HCT116 (cell line): Measurements from ENCODE around the gene BAD. TPM values are rescaled to one million over a fixed set of nuclear protein-coding genes. Genes with fewer than 3 reads are reported as not detected.

Experiments
- ATAC-seq: fragments of 200-7000 bp; cut with Tn5 transposase; 2 replicates; pipeline ENCODE4 v1.9.1; 2020; ENCODE audit warnings: mild to moderate bottlenecking, moderate library complexity
- Bru-seq: library from RNA; stranded (reverse); fragments of 400-500 nt; gene quantifications from one replicate; lab custom pipeline; 2021; lab: Mats Ljungman, UMichigan
- BruChase-seq, 2 experiments: library from RNA; stranded (reverse); fragments of 400-500 nt; gene quantifications; one replicate each; lab custom pipeline; 2021; lab: Mats Ljungman, UMichigan
- BruUV-seq: library from RNA; stranded (reverse); fragments of 400-500 nt; replicated peaks from 2 replicates; lab custom pipeline; 2021; lab: Mats Ljungman, UMichigan
- CTCF ChIA-PET: fragments of 300-600 bp; sonication (Branson Sonifier 250); formaldehyde crosslinking; loops from one replicate; lab custom pipeline; 2021; ENCODE audit warnings: antibody characterized with exemption; lab: Charles Lee
- POLR2A ChIA-PET: fragments of 300-600, 350-600 bp; sonication (Branson Sonifier 250); formaldehyde crosslinking; loops from one replicate; lab custom pipeline; 2021; ENCODE audit warnings: antibody characterized with exemption; lab: Charles Lee
- RAD21 ChIA-PET, 2 experiments: fragments of 300-600 bp; sonication (Branson Sonifier 250); formaldehyde crosslinking; loops; one replicate each; lab custom pipeline; 2023; ENCODE audit warnings: low total read pairs in 2 of 2; ENCODE audit not compliant: uncharacterized antibody in 2 of 2, unreplicated experiment in 2 of 2, low non-redundant PET in 1 of 2; lab: Charles Lee
- DNase-seq: peaks from one replicate; pipeline ENCODE4 v3.0.0-alpha.2; 2010; ENCODE audit warnings: low read depth, low spot score
- H2AFZ ChIP-seq: fragments of 200-600 bp; shearing (Covaris generic), sonication (generic); 2 replicates; pipeline ENCODE4 v1.6.1; 2017; ENCODE audit warnings: low read depth, mixed run types, mixed read lengths, antibody characterized with exemption, low read length; ENCODE audit not compliant: poor library complexity, severe bottlenecking
- H3K27ac ChIP-seq: 2 replicates; pipeline ENCODE4 v1.5.1; 2012; ENCODE audit warnings: low read depth, low read length
- H3K27me3 ChIP-seq: fragments of 200-600 bp; sonication (generic); 2 replicates; pipeline ENCODE4 v1.6.1; 2016; ENCODE audit warnings: mixed run types, low read length, mixed read lengths; ENCODE audit not compliant: insufficient read depth
- H3K36me3 ChIP-seq, 2 experiments: fragments of 200-500 bp in 1 of 2; fragments of 200-600 bp in 1 of 2; sonication (Bioruptor generic) in 1 of 2; sonication (generic) in 1 of 2; 2 replicates each; pipeline versions ENCODE4 v1.5.1 to v1.6.1; 2014 to 2016; ENCODE audit warnings: low read length in 2 of 2, inconsistent platforms in 1 of 2, mixed read lengths in 1 of 2, mixed run types in 1 of 2; ENCODE audit not compliant: insufficient read depth in 2 of 2, control insufficient read depth in 1 of 2
- H3K4me1 ChIP-seq, 2 experiments: fragments of 200-600 bp in 1 of 2; sonication (generic) in 1 of 2; 2 replicates each; pipeline versions ENCODE4 v1.5.1 to v1.6.1; 2012 to 2017; ENCODE audit warnings: low read length in 2 of 2, inconsistent platforms in 1 of 2, mild to moderate bottlenecking in 1 of 2, mixed read lengths in 1 of 2, mixed run types in 1 of 2, moderate library complexity in 1 of 2; ENCODE audit not compliant: insufficient read depth in 2 of 2, control insufficient read depth in 1 of 2
- H3K4me2 ChIP-seq: fragments of 200-600 bp; sonication (generic); 2 replicates; pipeline ENCODE4 v1.6.1; 2017; ENCODE audit warnings: mixed run types, low read length, mixed read lengths
- H3K4me3 ChIP-seq, 2 experiments: fragments of 200-600 bp in 1 of 2; sonication (generic) in 1 of 2; replicated peaks in 1 of 2; 2 replicates each; pipeline ENCODE4 v1.5.1; 2011 to 2016; ENCODE audit warnings: low read length in 2 of 2, control low read depth in 1 of 2, low read depth in 1 of 2, mild to moderate bottlenecking in 1 of 2, mixed read lengths in 1 of 2, mixed run types in 1 of 2
- H3K79me2 ChIP-seq: fragments of 200-600 bp; sonication (generic); 2 replicates; pipeline ENCODE4 v1.6.1; 2017; ENCODE audit warnings: mild to moderate bottlenecking, mixed run types, low read length, moderate library complexity, mixed read lengths; ENCODE audit not compliant: insufficient read depth
- H3K9ac ChIP-seq: fragments of 200-600 bp; sonication (generic); 2 replicates; pipeline ENCODE4 v1.6.1; 2016; ENCODE audit warnings: low read length, mixed read lengths
- H3K9me2 ChIP-seq: fragments of 200-600 bp; sonication (generic), shearing (Covaris generic); 2 replicates; pipeline ENCODE4 v1.6.1; 2017; ENCODE audit warnings: mixed run types, mild to moderate bottlenecking, moderate library complexity; ENCODE audit not compliant: insufficient read depth
- H3K9me3 ChIP-seq, 2 experiments: fragments of 200-500 bp in 1 of 2; fragments of 200-600 bp in 1 of 2; sonication (Bioruptor generic) in 1 of 2; sonication (generic) in 1 of 2; 2 replicates each; pipeline ENCODE4 v1.6.1; 2014 to 2017; ENCODE audit warnings: low read length in 2 of 2, mixed read lengths in 2 of 2, inconsistent platforms in 1 of 2, low read depth in 1 of 2, mild to moderate bottlenecking in 1 of 2, mixed run types in 1 of 2, moderate library complexity in 1 of 2; ENCODE audit not compliant: control insufficient read depth in 1 of 2, insufficient read depth in 1 of 2
- H4K20me1 ChIP-seq: fragments of 200-600 bp; sonication (generic), shearing (Covaris generic); 2 replicates; pipeline ENCODE4 v1.6.1; 2017; ENCODE audit warnings: mixed run types, mild to moderate bottlenecking, moderate library complexity; ENCODE audit not compliant: insufficient read depth
- CEBPB ChIP-seq: IDR thresholded peaks from 2 replicates; pipeline ENCODE4 v1.6.1; 2012; ENCODE audit warnings: low read depth
- ELF1 ChIP-seq: IDR thresholded peaks from 2 replicates; pipeline ENCODE4 v1.6.1; 2012; ENCODE audit warnings: low read depth, borderline replicate concordance
- MAX ChIP-seq: IDR thresholded peaks from 2 replicates; pipeline ENCODE4 v1.6.1; 2012
- POLR2A ChIP-seq: IDR thresholded peaks from 2 replicates; pipeline ENCODE4 v1.7.0; 2011; ENCODE audit warnings: borderline replicate concordance; ENCODE audit not compliant: insufficient read depth, insufficient read length; ENCODE audit errors: extremely low read depth
- POLR2AphosphoS5 ChIP-seq: IDR thresholded peaks from 2 replicates; pipeline ENCODE4 v1.6.1; 2011; ENCODE audit warnings: mild to moderate bottlenecking, low read depth, low read length, moderate library complexity
- RAD21 ChIP-seq: IDR thresholded peaks from 2 replicates; pipeline ENCODE4 v1.6.1; 2012; ENCODE audit warnings: low read depth, mild to moderate bottlenecking
- SP1 ChIP-seq: IDR thresholded peaks from 2 replicates; pipeline ENCODE4 v1.6.1; 2012; ENCODE audit warnings: low read depth
- ZFX ChIP-seq: fragments of 450-650 bp; IDR thresholded peaks from 2 replicates; pipeline ENCODE4 v1.6.1; 2017
- intact Hi-C: fragments of 100-400 bp; cut with micrococcal nuclease; formaldehyde crosslinking; loops from 2 replicates; pipeline ENCODE4 v1.10.0; 2022
- long read RNA-seq: library from polyadenylated mRNA; unstranded; transcript quantifications from one replicate; pipeline ENCODE4 v2.0.0, GENCODE V29; 2021; ENCODE audit not compliant: unreplicated experiment
- polyA plus RNA-seq: library from polyadenylated mRNA; unstranded; fragments of >200 nt; gene quantifications from 2 replicates; pipeline ENCODE4 v1.2.1, GENCODE V29; 2012; ENCODE audit warnings: missing spikeins
- total RNA-seq: library from RNA; stranded (reverse); gene quantifications from one replicate; pipeline ENCODE4 v1.2.1, GENCODE V29; 2021; ENCODE audit not compliant: unreplicated experiment
- TF ChIP-seq, protein P1 (sequence below): IDR thresholded peaks from 2 replicates; pipeline ENCODE4 v1.6.1; 2012; ENCODE audit warnings: low read depth

Gene BAD
- total RNA-seq: 51.9 TPM
- 36.3 and 48.6 TPM in 2 replicates for polyA plus RNA-seq
- percentile 50 among the genes with signal in this experiment for Bru-seq, nascent RNA
- BruChase-seq, experiment 1, labeled RNA remaining after a 6-hour chase: percentile 59 among the genes with signal in this experiment
- BruChase-seq, experiment 2, labeled RNA remaining after a 2-hour chase: percentile 53 among the genes with signal in this experiment
- long read RNA-seq, transcript BAD-201 (4 exons, 929 nt): major isoform, 42 of 54 reads
- long read RNA-seq, partial matches to known transcripts: 0 of 54 reads
- long read RNA-seq, other reads (novel, unspliced or antisense): 7 of 54 reads

DNA sequence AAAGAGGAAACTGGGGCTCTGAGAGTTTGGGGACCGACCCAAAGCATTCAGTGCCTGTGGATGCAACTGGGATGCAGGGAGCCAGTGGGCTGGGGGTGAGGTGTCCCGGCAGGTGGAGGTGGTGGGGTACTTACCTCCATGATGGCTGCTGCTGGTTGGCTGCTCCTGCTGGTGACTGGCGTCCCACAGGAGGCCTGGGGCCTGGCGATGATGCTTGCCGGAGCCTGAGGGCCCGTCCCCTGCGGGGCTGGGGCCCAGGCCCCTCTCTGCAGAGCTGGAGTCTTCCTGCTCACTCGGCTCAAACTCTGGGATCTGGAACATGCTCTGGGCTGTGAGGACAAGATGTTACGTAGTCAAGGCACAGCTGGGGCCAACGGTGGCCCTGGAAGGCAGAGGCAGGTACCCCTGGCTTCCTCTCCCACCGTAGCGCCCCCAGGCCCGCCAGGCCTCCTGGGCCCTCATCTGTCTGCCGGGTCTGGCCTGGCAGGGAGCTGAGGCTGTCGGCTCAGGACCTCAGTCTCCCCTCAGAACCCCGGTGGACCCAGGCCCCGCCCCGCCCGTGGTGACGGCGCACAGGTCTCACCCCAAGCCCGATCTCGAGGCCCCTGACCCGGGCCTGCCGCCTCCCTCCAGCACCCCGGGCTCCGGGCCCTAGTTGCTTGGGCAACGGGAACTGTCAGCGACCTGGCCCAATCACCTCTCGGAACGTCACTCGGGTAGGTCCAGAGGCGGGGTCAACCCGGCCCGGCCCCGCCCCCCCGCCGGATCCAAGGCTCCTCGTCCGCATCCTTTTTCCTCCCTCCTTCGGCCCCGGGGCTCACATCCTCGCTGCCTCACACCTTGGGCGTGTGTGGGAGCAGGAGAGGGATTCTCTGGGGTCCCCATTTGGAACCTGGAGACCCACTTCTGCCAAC lies at the start of gene BAD:
BAD (minus strand) TSS at position 618 of the 914 bp plus-strand sequence; CDS start at position 321, 297 bp downstream.
- no peaks in the 10 kb centered on the region for H3K27me3 ChIP-seq
- H3K4me3 ChIP-seq: peak within 1 kb of the TSS; percentile 77 to 80
- H4K20me1 ChIP-seq: no peaks in the 10 kb centered on the region
- ChIA-PET RAD21 (interaction anchor here in 1 of 2 experiments (0.8 kb wide), 1 partner anchor 13 kb away, joined by 5 read pairs; no protein-coding TSS in a partner anchor), CTCF (interaction anchor here (0.9 to 4.3 kb wide), 5 partner anchors 16 to 47 kb away, joined by 3 to 22 read pairs (median 3); partner anchors contain the start of genes ESRRA, PRDX5 and TRMT112), POLR2A (interaction anchor here (1.3 to 1.7 kb wide), 4 partner anchors 14 to 58 kb away, joined by 3 to 5 read pairs (median 4); partner anchors contain the start of gene NUDT22)
- peaks cover 14 to 27% of the 10 kb centered on the region in 2 experiments for H3K4me1 ChIP-seq
- H2AFZ ChIP-seq: no peak within 1 kb of the TSS
- H3K27ac ChIP-seq: peak within 1 kb of the TSS; percentile 83
- H3K79me2 ChIP-seq: no peaks in the 10 kb centered on the region
- no peak for TF ChIP-seq RAD21
- peak; percentile 76; the same call in 1 of the 2 replicates for TF ChIP-seq SP1
- TF ChIP-seq ZFX: peak; percentile 70
- no peak for TF ChIP-seq ELF1
- TF ChIP-seq MAX: 0 out of 2 replicates have a peak, but pooled peaks have one; percentile 7
- no peak for TF ChIP-seq CEBPB
- TF ChIP-seq POLR2AphosphoS5: peak; percentile 76
- TF ChIP-seq, protein P1, sequence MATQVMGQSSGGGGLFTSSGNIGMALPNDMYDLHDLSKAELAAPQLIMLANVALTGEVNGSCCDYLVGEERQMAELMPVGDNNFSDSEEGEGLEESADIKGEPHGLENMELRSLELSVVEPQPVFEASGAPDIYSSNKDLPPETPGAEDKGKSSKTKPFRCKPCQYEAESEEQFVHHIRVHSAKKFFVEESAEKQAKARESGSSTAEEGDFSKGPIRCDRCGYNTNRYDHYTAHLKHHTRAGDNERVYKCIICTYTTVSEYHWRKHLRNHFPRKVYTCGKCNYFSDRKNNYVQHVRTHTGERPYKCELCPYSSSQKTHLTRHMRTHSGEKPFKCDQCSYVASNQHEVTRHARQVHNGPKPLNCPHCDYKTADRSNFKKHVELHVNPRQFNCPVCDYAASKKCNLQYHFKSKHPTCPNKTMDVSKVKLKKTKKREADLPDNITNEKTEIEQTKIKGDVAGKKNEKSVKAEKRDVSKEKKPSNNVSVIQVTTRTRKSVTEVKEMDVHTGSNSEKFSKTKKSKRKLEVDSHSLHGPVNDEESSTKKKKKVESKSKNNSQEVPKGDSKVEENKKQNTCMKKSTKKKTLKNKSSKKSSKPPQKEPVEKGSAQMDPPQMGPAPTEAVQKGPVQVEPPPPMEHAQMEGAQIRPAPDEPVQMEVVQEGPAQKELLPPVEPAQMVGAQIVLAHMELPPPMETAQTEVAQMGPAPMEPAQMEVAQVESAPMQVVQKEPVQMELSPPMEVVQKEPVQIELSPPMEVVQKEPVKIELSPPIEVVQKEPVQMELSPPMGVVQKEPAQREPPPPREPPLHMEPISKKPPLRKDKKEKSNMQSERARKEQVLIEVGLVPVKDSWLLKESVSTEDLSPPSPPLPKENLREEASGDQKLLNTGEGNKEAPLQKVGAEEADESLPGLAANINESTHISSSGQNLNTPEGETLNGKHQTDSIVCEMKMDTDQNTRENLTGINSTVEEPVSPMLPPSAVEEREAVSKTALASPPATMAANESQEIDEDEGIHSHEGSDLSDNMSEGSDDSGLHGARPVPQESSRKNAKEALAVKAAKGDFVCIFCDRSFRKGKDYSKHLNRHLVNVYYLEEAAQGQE: no peak
- peak; percentile 23 for TF ChIP-seq POLR2A
- ATAC-seq: peak; percentile 87
- peak; percentile 82 for DNase-seq
- no peaks in the 10 kb centered on the region for H3K9me3 ChIP-seq
- H3K4me2 ChIP-seq: peak within 1 kb of the TSS; percentile 96
- H3K9me2 ChIP-seq: no peaks in the 10 kb centered on the region
- TSS peak; percentile 72 for BruUV-seq
- peak within 1 kb of the TSS; percentile 85 for H3K9ac ChIP-seq
- no peaks in the 10 kb centered on the region; a peak in 1 of 4 replicates for H3K36me3 ChIP-seq
- intact Hi-C loops: loop anchor here (1.0 kb wide), 1 partner anchor 42 kb away; no protein-coding TSS in a partner anchor
